Neural crest cell (in vitro differentiated cells): ENCODE data around the gene DLG1. TPM values are rescaled to one million over a fixed set of nuclear protein-coding genes. Genes with fewer than 3 reads are reported as not detected.

Experiments used
- DNase-seq: peaks from one replicate; pipeline ENCODE4 v3.0.0; 2021; ENCODE audit warnings: low read depth, mixed read lengths, low spot score
- H3K27ac Mint-ChIP-seq: one replicate; pipeline ENCODE4 v1.8.0; 2021; ENCODE audit warnings: mild to moderate bottlenecking, mixed read lengths; ENCODE audit not compliant: unreplicated experiment
- H3K27me3 Mint-ChIP-seq: 2 replicates; pipeline ENCODE4 v1.8.0; 2021; ENCODE audit warnings: low read depth, mild to moderate bottlenecking, mixed read lengths
- H3K36me3 Mint-ChIP-seq: 2 replicates; pipeline ENCODE4 v1.8.0; 2021; ENCODE audit warnings: low read depth, mild to moderate bottlenecking, mixed read lengths
- H3K4me1 Mint-ChIP-seq: 2 replicates; pipeline ENCODE4 v1.8.0; 2021; ENCODE audit warnings: mixed read lengths
- H3K4me3 Mint-ChIP-seq: one replicate; pipeline ENCODE4 v1.8.0; 2021; ENCODE audit warnings: mild to moderate bottlenecking, mixed read lengths
- H3K9me3 Mint-ChIP-seq: 2 replicates; pipeline ENCODE4 v1.8.0; 2021; ENCODE audit warnings: mixed read lengths
- total RNA-seq: library from RNA; stranded (reverse); gene quantifications from 2 replicates; pipeline ENCODE4 v1.2.1, GENCODE V29; 2021
- TF ChIP-seq, protein P1 (sequence below): fragments of 200-600 bp; sonication (generic); conservative IDR thresholded peaks from 2 replicates; pipeline ENCODE4 v1.5.0; 2021; ENCODE audit warnings: antibody characterized with exemption, mild to moderate bottlenecking

Gene DLG1
- total RNA-seq, 1 donor from 2014 or later: 95.5 TPM

DNA sequence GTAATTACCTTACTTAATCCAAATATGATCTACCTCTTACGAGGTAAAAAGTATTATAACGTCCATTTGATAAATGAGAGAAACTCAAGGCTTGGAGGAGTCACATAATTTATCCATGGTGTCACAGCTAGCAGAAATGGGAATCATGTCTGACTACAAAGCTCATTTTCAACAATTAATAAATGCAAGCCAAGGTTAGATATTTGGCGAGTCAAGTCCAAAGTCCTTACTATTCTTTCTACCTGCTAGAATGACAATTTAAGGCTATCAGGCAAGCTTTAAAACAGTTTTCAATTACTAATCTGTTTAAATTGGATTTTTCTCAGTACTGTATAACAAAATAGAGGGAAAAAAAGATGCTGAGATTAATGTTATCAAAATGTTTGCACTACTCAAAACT lies 68.6 kb downstream of the DLG1 start:
- Mint-ChIP-seq H3K36me3 (peaks cover 11% of the 10 kb centered on the region), H3K4me1 (peaks cover 24% of the 10 kb centered on the region), H3K27me3 (no peaks in the 10 kb centered on the region), H3K9me3 (no peaks in the 10 kb centered on the region), H3K27ac (no peak overlapping the region), H3K4me3 (no peak overlapping the region)
- no peak for DNase-seq
- TF ChIP-seq, protein P1, sequence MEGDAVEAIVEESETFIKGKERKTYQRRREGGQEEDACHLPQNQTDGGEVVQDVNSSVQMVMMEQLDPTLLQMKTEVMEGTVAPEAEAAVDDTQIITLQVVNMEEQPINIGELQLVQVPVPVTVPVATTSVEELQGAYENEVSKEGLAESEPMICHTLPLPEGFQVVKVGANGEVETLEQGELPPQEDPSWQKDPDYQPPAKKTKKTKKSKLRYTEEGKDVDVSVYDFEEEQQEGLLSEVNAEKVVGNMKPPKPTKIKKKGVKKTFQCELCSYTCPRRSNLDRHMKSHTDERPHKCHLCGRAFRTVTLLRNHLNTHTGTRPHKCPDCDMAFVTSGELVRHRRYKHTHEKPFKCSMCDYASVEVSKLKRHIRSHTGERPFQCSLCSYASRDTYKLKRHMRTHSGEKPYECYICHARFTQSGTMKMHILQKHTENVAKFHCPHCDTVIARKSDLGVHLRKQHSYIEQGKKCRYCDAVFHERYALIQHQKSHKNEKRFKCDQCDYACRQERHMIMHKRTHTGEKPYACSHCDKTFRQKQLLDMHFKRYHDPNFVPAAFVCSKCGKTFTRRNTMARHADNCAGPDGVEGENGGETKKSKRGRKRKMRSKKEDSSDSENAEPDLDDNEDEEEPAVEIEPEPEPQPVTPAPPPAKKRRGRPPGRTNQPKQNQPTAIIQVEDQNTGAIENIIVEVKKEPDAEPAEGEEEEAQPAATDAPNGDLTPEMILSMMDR: no peak

DNA sequence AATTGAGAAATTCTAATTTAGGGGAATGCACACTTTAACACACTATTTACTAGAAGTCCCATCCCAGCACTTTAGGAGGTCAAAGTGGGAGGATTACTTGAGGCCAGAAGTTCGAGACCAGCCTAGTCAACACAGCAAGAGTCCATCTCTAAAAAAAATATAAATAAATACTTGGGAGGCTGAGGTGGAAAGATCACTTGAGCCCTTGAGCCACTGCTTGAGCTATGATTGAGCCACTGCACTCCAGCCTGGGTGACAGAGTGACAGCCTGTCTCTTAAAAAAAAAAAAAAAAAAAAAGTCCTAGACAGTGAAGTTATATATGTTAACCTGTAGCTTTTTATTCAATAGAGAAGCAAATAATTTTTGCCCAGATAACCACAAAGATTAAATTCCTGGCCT lies 69.2 kb downstream of the DLG1 start:
- Mint-ChIP-seq H3K27me3 (no peaks in the 10 kb centered on the region), H3K36me3 (peaks cover 7% of the 10 kb centered on the region), H3K4me3 (no peak overlapping the region), H3K4me1 (peaks cover 24% of the 10 kb centered on the region), H3K9me3 (no peaks in the 10 kb centered on the region), H3K27ac (no peak overlapping the region)
- DNase-seq: no peak
- TF ChIP-seq, protein P1: no peak

DNA sequence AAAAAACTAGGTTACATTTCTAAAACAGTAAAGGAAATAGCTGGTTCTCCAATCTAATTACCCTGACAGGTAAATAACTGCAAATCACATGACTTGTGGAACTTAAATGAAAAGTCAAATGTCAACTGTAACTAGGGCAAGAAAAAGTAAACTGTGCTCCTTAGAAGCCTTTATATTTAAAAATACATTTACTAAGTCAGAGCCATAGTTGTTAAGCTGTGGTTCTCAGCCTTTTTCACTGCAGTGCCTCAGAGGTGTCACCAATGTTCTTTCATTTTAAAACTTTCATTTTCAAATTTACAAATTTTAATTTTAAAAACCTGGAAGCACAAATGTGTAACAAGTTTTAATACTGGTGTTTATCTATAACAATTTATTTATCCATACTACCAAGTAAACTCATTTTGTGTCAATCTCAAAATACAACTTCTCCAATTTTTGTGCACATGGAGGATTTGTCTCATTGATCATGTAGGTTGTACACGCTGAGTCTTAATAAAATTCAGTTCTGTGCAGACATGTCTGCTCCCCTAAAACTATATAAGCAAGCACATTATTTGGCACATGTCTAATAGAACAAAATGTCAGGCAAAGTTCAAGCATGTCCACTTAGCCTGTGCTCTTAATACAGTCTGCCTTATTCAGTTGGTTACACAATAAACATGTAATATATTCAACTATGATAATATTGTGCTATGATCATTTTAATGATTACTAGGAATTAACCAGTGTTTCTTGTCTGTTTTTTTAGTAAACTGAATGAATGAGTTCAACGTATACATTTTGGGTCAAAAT lies 70.4 kb downstream of the DLG1 start:
- no peak for DNase-seq
- TF ChIP-seq, protein P1: no peak
- Mint-ChIP-seq H3K9me3 (no peaks in the 10 kb centered on the region), H3K4me1 (peaks cover 27% of the 10 kb centered on the region), H3K36me3 (peaks cover 4% of the 10 kb centered on the region), H3K27me3 (no peaks in the 10 kb centered on the region), H3K27ac (no peak overlapping the region), H3K4me3 (no peak overlapping the region)

DNA sequence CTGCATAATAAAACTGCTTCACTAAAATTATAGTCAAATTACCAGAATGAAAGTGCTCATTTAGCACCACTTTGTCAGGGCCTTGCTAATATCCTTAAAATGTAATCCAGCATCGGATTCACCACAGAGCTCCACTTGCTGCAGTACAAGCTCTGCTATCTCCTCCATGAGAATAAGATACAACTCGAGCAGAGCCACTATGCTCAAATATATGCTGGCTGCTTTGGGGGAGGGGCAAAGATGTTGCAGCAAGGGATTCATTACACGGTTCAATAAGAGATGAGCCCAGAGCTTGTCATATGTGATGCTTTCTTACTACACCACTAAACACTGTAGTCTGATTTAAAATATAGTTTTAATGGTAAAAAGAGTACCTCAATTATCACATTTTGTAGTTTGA lies 72.2 kb downstream of the DLG1 start:
- no peak overlapping the region for H3K27ac Mint-ChIP-seq
- H3K9me3 Mint-ChIP-seq: no peaks in the 10 kb centered on the region
- TF ChIP-seq, protein P1: no peak
- no peaks in the 10 kb centered on the region for H3K36me3 Mint-ChIP-seq
- H3K4me3 Mint-ChIP-seq: no peak overlapping the region
- no peaks in the 10 kb centered on the region for H3K27me3 Mint-ChIP-seq
- peaks cover 21% of the 10 kb centered on the region for H3K4me1 Mint-ChIP-seq
- peak; percentile 6 for DNase-seq

DNA sequence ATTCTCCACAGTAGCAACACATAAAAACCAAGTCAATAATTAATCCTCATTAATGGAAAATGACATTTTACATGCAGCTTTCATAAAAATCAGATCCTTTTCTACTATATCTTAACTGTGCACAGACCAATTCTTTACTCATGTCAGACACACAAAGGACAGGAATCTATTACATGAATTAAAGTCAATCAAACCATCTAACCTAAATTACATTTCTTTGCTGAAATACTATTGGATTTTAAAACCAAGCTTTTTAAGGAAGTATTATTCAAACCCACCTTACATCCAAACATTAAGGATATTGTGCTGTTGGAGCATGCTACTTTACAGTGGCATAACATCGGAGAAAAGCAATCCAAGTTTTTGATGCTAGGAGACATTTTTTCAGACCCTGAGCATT lies 72.8 kb downstream of the DLG1 start:
- Mint-ChIP-seq H3K4me1 (peaks cover 21% of the 10 kb centered on the region), H3K27ac (no peak overlapping the region), H3K36me3 (no peaks in the 10 kb centered on the region), H3K9me3 (no peaks in the 10 kb centered on the region), H3K27me3 (no peaks in the 10 kb centered on the region), H3K4me3 (no peak overlapping the region)
- no peak for DNase-seq
- TF ChIP-seq, protein P1: no peak
